ENCODE measurements around the gene SPN. TPM values are rescaled to one million over a fixed set of nuclear protein-coding genes. Genes with fewer than 3 reads are reported as not detected.

SPN gene
- total and polyA plus RNA-seq, 9 donors: 0.42 to 5.1 (median 0.88) TPM

DNA sequence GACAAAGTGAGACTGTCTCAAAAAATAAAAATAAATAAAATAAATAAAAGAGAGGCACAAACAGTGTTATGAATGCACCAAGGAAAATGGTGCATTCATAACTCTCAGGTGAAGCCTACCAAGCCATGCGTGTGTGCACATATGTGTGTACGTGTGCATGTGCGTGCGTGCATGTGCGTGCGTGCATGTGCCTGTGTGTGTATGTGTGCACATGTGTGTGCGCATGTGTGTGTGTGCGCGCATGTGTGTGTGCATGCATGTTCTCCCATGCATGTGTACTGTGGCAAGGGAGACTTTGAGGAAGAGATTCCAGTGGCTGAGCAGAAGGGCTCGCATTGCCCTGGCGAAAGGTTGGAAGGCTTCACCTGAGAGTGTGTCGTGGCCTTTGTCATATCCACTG, 4.7 kb downstream of the SPN start:
- WGBS, 3 donors: 95 to 96% (median 96%) methylated on average over 12 of the region's 12 CpGs
- Histone ChIP-seq H3K27ac (no peak overlapping the region), H3K27me3 (no peaks in the 10 kb centered on the region), H3K4me1 (ENCODE audit: insufficient read depth) (peaks cover 5% of the 10 kb centered on the region), H3K36me3 (no peaks in the 10 kb centered on the region), H3K4me3 (no peak overlapping the region), H3K9me3 (no peaks in the 10 kb centered on the region)
- DNase-seq: no peak
- intact Hi-C loops (cut with DNase I): loop anchor here in 1 of 4 donors (10.0 kb wide), 1 partner anchor 107 kb away; the partner anchor contains the start of gene ZG16
- no peak for TF ChIP-seq POLR2A (IDR thresholded peaks at IDR 0.05)
- TF ChIP-seq, protein P1, sequence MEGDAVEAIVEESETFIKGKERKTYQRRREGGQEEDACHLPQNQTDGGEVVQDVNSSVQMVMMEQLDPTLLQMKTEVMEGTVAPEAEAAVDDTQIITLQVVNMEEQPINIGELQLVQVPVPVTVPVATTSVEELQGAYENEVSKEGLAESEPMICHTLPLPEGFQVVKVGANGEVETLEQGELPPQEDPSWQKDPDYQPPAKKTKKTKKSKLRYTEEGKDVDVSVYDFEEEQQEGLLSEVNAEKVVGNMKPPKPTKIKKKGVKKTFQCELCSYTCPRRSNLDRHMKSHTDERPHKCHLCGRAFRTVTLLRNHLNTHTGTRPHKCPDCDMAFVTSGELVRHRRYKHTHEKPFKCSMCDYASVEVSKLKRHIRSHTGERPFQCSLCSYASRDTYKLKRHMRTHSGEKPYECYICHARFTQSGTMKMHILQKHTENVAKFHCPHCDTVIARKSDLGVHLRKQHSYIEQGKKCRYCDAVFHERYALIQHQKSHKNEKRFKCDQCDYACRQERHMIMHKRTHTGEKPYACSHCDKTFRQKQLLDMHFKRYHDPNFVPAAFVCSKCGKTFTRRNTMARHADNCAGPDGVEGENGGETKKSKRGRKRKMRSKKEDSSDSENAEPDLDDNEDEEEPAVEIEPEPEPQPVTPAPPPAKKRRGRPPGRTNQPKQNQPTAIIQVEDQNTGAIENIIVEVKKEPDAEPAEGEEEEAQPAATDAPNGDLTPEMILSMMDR (IDR thresholded peaks at IDR 0.05): no peak

DNA sequence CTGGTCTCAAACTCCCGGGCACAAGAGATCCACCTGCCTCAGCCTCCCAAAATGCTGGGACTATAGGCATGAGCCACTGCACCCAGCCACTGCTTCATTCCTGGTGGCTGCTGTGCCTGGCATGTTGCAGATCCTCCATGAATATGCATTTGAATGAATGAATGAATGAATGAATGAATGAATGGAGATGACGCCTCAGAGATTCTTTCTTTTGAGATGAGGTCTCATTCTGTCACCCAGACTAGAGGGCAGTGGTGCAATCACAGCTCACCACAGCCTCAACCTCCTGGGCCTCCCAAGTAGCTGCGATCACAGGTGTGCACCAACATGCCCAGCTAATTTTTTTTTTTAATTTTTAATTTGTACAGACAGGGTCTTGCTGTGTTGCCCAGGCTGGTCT, 5.2 kb downstream of the SPN start:
- Histone ChIP-seq H3K4me1 (ENCODE audit: insufficient read depth) (peaks cover 5% of the 10 kb centered on the region), H3K9me3 (no peaks in the 10 kb centered on the region), H3K27ac (no peak overlapping the region), H3K36me3 (no peaks in the 10 kb centered on the region), H3K27me3 (no peaks in the 10 kb centered on the region), H3K4me3 (no peak overlapping the region)
- intact Hi-C loops (cut with DNase I): loop anchor here in 1 of 4 donors (10.0 kb wide), 1 partner anchor 107 kb away; the partner anchor contains the start of gene ZG16
- TF ChIP-seq EP300 (IDR thresholded peaks at IDR 0.05) (no peak), POLR2A (IDR thresholded peaks at IDR 0.05) (no peak)
- TF ChIP-seq, protein P1 (IDR thresholded peaks at IDR 0.05): no peak
- DNase-seq: no peak
- 91 to 96% (median 92%) methylated on average over 3 of the region's 3 CpGs for WGBS, 3 donors

DNA sequence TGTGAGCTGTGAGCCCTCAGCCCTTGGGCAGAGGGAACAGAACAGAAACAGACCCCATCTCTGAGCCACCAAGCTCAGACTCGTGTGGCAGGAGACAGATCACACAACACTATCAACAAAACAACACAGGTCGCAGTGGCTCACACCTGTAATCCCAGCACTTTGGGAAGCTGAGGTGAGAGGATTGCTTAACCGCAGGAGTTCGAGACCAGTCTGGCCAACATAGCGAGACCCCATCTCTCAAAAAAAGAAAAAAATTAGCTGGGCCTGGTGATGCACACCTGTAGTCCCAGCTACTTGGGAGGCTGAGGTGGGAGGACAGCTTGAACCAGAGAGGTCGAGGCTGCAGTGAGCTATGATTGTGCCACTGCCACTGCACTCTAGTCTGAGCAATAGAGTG, 10.5 kb downstream of the SPN start:
- Histone ChIP-seq H3K27me3 (no peaks in the 10 kb centered on the region), H3K9me3 (no peaks in the 10 kb centered on the region), H3K4me1 (ENCODE audit: insufficient read depth) (peaks cover 2% of the 10 kb centered on the region), H3K27ac (peak overlapping the region in 1 of 2 donors; percentile 8), H3K4me3 (no peak overlapping the region), H3K36me3 (no peaks in the 10 kb centered on the region)
- intact Hi-C loops (cut with DNase I): loop anchor here in 1 of 4 donors (10.0 kb wide), 1 partner anchor 89 kb away; no protein-coding TSS in a partner anchor
- DNase-seq: no peak
- whole genome bisulfite sequencing, 3 donors: 80 to 89% (median 80%) methylated on average over 6 of the region's 6 CpGs
- TF ChIP-seq, protein P1 (IDR thresholded peaks at IDR 0.05): no peak
- TF ChIP-seq EP300 (IDR thresholded peaks at IDR 0.05) (no peak), POLR2A (IDR thresholded peaks at IDR 0.05) (no peak)

DNA sequence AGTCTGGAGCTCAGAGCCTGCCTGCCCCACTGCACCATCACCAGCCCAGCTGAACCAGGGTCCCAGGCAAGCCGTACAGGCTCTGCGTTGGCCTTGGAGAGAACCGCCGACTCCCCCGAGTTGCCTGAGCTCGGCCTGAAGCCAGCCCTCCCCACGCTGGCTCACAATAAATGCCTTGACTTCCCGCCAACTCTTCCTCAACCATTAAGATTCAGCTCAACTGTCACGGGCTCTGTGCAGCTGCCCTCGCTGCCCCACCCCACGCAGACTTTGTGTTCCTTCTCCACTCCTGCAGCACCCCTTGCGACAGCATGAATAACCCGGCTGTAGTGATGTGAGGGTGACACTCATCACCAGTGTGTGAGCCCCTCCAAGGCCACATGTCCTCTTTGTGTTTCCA, 11.1 kb downstream of the SPN start:
- no peaks in the 10 kb centered on the region for H3K9me3 ChIP-seq
- no peak overlapping the region for H3K4me3 ChIP-seq
- intact Hi-C loops (cut with DNase I): loop anchor here in 1 of 4 donors (10.0 kb wide), 1 partner anchor 89 kb away; no protein-coding TSS in a partner anchor
- H3K27me3 ChIP-seq: no peaks in the 10 kb centered on the region
- WGBS, 3 donors: 2 to 6% (median 3%) methylated on average over 13 of the region's 13 CpGs
- TF ChIP-seq, protein P1 (IDR thresholded peaks at IDR 0.05): no peak
- no peak for TF ChIP-seq EP300 (IDR thresholded peaks at IDR 0.05)
- TF ChIP-seq POLR2A (IDR thresholded peaks at IDR 0.05): no peak
- H3K27ac ChIP-seq: peak overlapping the region in 1 of 2 donors; percentile 59
- H3K36me3 ChIP-seq: no peaks in the 10 kb centered on the region
- H3K4me1 ChIP-seq (ENCODE audit: insufficient read depth): peaks cover 2% of the 10 kb centered on the region
- DNase-seq: peak; percentile 84 to 92 (median 89)

Measured in ovary (tissue), 9 donors.